DOHH2 (cell line): ENCODE data around the gene HSD17B11.

ENCODE experiments used
- H3F3A ChIP-seq: fragments of 200-600 bp; sonication (generic), shearing (Covaris generic); 2 replicates; pipeline ENCODE4 v1.6.0; 2016; ENCODE audit warnings: antibody characterized with exemption, mild to moderate bottlenecking; ENCODE audit not compliant: control insufficient read depth, insufficient read depth
- H3K27ac ChIP-seq: fragments of 200-600 bp; sonication (generic); 2 replicates; pipeline ENCODE4 v1.5.1; 2014; ENCODE audit warnings: low read depth, mild to moderate bottlenecking, low read length, moderate library complexity
- H3K27me3 ChIP-seq: fragments of 200-600 bp; sonication (generic); 2 replicates; pipeline ENCODE4 v1.6.1; 2014; ENCODE audit warnings: mild to moderate bottlenecking, low read length, mixed read lengths; ENCODE audit not compliant: control insufficient read depth
- H3K36me3 ChIP-seq: fragments of 200-600 bp; sonication (generic); 2 replicates; pipeline ENCODE4 v1.6.1; 2014; ENCODE audit warnings: mild to moderate bottlenecking, low read length, moderate library complexity, mixed read lengths; ENCODE audit not compliant: control insufficient read depth
- H3K4me1 ChIP-seq: fragments of 200-600 bp; sonication (generic); 2 replicates; pipeline ENCODE4 v1.6.1; 2014; ENCODE audit warnings: mild to moderate bottlenecking, low read length, mixed read lengths; ENCODE audit not compliant: control insufficient read depth
- H3K4me2 ChIP-seq: fragments of 200-600 bp; sonication (generic); 2 replicates; pipeline ENCODE4 v1.6.0; 2014; ENCODE audit warnings: mild to moderate bottlenecking, low read length, moderate library complexity
- H3K4me3 ChIP-seq: fragments of 200-600 bp; sonication (generic); 2 replicates; pipeline ENCODE4 v1.5.1; 2014; ENCODE audit warnings: mild to moderate bottlenecking, low read length, mixed read lengths
- H3K79me2 ChIP-seq: fragments of 200-600 bp; sonication (generic); 2 replicates; pipeline ENCODE4 v1.6.1; 2014; ENCODE audit warnings: mild to moderate bottlenecking, low read length, mixed read lengths; ENCODE audit not compliant: control insufficient read depth
- H3K9me2 ChIP-seq: fragments of 200-600 bp; sonication (generic); replicated peaks from 2 replicates; pipeline ENCODE4 v1.6.1; 2014; ENCODE audit warnings: mild to moderate bottlenecking, low read length, mixed read lengths; ENCODE audit not compliant: control insufficient read depth
- H3K9me3 ChIP-seq: fragments of 200-600 bp; sonication (generic); 2 replicates; pipeline ENCODE4 v1.6.1; 2014; ENCODE audit warnings: antibody characterized with exemption, low read length, mixed read lengths; ENCODE audit not compliant: control insufficient read depth, insufficient read depth
- H4K20me1 ChIP-seq: fragments of 200-600 bp; sonication (generic); 2 replicates; pipeline ENCODE4 v1.6.0; 2014; ENCODE audit warnings: low read depth, mild to moderate bottlenecking, antibody characterized with exemption, low read length, moderate library complexity; ENCODE audit not compliant: control insufficient read depth, insufficient read depth
- EZH2phosphoT487 ChIP-seq: fragments of 200-600 bp; sonication (generic); IDR thresholded peaks from 2 replicates; pipeline ENCODE4 v1.6.1; 2017; ENCODE audit warnings: borderline replicate concordance, mild to moderate bottlenecking, antibody characterized with exemption, low read length, moderate library complexity, mixed read lengths
- TF ChIP-seq, protein P1 (sequence below): fragments of 200-600 bp; sonication (generic); IDR thresholded peaks from one replicate; pipeline ENCODE4 v1.5.1; 2014; ENCODE audit warnings: antibody characterized with exemption, mild to moderate bottlenecking, low read depth, low read length; ENCODE audit not compliant: poor library complexity, severe bottlenecking

The HSD17B11 gene

GRCh38 chr4:87360338-87360935, 30.6 kb downstream of the HSD17B11 start:
- Histone ChIP-seq H4K20me1 (no peaks in the 10 kb centered on the region), H3K9me2 (no peaks in the 10 kb centered on the region), H3K27me3 (no peaks in the 10 kb centered on the region), H3K4me3 (no peak overlapping the region), H3K36me3 (no peaks in the 10 kb centered on the region), H3K9me3 (no peaks in the 10 kb centered on the region), H3K4me2 (no peak overlapping the region), H3K79me2 (no peaks in the 10 kb centered on the region), H3F3A (no peaks in the 10 kb centered on the region), H3K4me1 (no peaks in the 10 kb centered on the region), H3K27ac (no peak overlapping the region)
- no peak for TF ChIP-seq EZH2phosphoT487
- TF ChIP-seq, protein P1, sequence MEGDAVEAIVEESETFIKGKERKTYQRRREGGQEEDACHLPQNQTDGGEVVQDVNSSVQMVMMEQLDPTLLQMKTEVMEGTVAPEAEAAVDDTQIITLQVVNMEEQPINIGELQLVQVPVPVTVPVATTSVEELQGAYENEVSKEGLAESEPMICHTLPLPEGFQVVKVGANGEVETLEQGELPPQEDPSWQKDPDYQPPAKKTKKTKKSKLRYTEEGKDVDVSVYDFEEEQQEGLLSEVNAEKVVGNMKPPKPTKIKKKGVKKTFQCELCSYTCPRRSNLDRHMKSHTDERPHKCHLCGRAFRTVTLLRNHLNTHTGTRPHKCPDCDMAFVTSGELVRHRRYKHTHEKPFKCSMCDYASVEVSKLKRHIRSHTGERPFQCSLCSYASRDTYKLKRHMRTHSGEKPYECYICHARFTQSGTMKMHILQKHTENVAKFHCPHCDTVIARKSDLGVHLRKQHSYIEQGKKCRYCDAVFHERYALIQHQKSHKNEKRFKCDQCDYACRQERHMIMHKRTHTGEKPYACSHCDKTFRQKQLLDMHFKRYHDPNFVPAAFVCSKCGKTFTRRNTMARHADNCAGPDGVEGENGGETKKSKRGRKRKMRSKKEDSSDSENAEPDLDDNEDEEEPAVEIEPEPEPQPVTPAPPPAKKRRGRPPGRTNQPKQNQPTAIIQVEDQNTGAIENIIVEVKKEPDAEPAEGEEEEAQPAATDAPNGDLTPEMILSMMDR, result no peak

DNA sequence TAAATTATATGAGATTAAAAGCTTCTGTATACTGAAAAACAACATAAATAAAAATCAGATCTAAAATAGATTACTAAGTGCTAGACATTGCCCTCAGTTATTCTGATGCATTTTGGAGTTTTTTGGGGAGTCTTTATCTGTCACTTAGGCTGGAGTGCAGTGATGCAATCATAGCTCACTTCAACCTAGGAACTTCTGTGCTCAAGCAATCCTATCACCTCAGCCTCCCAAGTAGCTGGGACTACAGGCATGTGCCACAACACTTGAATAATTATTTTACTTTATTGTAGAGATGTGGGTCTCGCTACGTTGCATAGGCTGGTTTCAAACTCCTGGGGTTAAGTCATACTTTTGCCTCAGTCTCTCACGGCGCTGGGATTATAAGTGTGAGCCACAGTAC, 31.7 kb downstream of the HSD17B11 start:
- no peak overlapping the region for H3K4me2 ChIP-seq
- H3K36me3 ChIP-seq, result no peaks in the 10 kb centered on the region
- H3K27ac ChIP-seq, result no peak overlapping the region
- no peaks in the 10 kb centered on the region for H3K9me2 ChIP-seq
- no peaks in the 10 kb centered on the region for H3K4me1 ChIP-seq
- H3K4me3 ChIP-seq, result no peak overlapping the region
- H3K27me3 ChIP-seq, result no peaks in the 10 kb centered on the region
- H3K79me2 ChIP-seq, result no peaks in the 10 kb centered on the region
- H3F3A ChIP-seq, result no peaks in the 10 kb centered on the region
- H4K20me1 ChIP-seq, result no peaks in the 10 kb centered on the region
- TF ChIP-seq, protein P1, result no peak
- no peak for TF ChIP-seq EZH2phosphoT487
- no peaks in the 10 kb centered on the region for H3K9me3 ChIP-seq

DNA sequence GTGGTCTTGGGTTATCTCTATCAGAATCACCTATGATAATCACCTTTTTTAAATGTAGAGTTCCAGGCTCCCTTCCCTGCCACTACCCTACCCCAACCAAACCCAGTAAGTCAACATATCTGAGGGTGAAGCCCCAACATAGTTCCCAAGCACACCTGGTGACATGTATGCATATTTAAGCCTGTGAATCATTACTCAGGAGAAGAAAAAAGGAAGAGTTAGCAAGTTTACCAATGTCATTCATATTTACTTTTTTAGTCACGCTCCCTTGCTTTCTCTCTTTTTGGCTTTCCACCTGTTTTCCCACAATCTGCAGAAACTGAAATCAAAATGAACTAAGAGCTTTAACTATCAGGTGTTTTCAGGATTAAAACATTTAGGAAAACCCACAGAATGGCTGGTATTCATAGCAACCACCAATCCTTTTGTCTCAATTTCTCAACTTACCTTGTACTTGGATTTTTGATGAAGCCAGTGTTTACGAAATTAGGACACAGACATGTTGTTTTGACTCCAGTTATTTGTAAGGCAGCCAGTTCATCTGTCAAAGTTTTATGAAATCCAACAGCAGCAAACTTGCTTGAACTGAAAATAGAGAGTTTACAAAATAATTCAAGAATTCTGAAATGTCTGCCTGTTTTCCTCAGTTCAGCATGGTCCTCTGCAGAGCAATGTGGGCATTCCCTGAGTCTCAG, 34.0 kb downstream of the HSD17B11 start:
- no peaks in the 10 kb centered on the region for H3K79me2 ChIP-seq
- no peaks in the 10 kb centered on the region for H3K36me3 ChIP-seq
- H4K20me1 ChIP-seq, result no peaks in the 10 kb centered on the region
- H3K4me3 ChIP-seq, result no peak overlapping the region
- no peaks in the 10 kb centered on the region for H3K27me3 ChIP-seq
- no peaks in the 10 kb centered on the region for H3F3A ChIP-seq
- no peaks in the 10 kb centered on the region for H3K9me3 ChIP-seq
- no peaks in the 10 kb centered on the region for H3K9me2 ChIP-seq
- H3K4me1 ChIP-seq, result no peaks in the 10 kb centered on the region
- no peak for TF ChIP-seq EZH2phosphoT487
- TF ChIP-seq, protein P1, result no peak
- no peak overlapping the region for H3K27ac ChIP-seq
- H3K4me2 ChIP-seq, result no peak overlapping the region
